Dedifferentiated amniotic fluid mesenchymal stem cell (primary cell): Measurements from ENCODE around the gene TMEM270.
A peak's percentile ranks its signal among the peaks of the same experiment; 100 is the strongest.
"Not testable (repeated sequence)": the region's sequence is repeated elsewhere in the genome, so short reads cannot be mapped to it uniquely, and the experiment has no call there.

Source experiments
- DNase-seq: peaks from one replicate; pipeline ENCODE4 v3.0.0-alpha.2; 2016; ENCODE audit errors: extremely low spot score

TMEM270 gene

DNA sequence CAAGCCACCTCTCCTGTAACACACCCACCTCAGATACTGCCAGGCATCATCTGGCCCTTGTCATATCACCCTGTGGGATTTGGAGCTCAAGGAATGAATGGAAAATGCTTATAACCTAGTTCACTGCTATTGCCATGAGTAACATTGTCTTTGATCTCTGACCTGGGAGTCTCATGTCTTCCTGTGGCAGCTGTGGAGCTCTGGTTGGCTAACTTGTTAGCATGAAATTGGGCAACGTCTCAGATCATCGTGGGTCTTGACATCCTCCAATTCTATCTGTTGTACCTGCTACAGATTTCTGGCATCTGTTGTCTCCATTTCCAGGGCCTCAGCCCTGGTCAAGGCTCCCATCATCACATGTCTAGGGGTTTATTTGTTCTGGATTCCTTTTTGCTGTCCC lies 2.2 kb upstream of the TMEM270 start:
- DNase-seq = no peak

DNA sequence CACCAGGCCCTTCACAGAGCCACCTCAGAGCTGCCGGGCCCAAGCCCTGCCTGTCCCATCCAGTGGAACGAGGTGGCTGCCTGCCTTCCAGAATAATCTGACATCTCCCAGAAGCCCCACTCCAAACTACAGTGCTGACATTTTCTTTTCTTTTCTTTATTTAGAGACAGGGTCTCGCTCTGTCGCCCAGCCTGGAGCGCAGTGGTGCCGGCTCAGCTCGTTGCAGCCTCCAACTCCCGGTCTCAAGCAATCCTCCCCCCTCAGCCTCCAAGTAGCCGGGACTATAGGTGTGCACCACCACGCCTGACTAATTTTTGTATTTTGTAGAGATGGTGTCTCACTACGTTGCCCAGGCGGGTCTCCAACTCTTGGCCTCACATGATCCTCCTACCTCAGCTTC lies 346 bp downstream of the TMEM270 start:
- DNase-seq = no peak

DNA sequence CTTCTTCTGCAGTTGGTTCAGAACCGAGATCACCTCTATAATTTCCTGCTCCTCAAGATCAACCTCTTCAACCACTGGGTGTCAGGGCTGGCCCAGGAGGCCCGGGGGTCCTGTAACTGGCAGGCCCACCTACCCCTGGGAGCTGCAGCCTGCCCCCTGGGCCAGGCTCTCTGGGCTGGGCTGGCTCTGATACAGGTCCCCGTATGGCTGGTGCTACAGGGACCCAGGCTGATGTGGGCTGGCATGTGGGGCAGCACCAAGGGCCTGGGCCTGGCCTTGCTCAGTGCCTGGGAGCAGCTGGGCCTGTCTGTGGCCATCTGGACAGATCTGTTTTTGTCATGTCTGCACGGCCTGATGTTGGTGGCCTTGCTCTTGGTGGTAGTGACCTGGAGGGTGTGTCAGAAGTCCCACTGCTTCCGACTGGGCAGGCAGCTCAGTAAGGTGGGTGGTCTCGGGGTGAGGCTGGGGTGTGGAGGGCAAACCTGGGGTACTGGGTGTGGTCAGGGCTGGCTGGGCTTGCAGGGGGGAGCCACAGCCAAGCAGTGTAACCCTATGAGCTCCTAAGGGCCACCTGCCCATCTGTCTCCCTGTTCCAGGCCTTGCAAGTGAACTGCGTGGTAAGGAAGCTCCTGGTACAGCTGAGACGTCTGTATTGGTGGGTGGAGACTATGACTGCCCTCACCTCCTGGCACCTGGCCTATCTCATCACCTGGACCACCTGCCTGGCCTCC lies 4.2 kb downstream of the TMEM270 start:
- no peak for DNase-seq

DNA sequence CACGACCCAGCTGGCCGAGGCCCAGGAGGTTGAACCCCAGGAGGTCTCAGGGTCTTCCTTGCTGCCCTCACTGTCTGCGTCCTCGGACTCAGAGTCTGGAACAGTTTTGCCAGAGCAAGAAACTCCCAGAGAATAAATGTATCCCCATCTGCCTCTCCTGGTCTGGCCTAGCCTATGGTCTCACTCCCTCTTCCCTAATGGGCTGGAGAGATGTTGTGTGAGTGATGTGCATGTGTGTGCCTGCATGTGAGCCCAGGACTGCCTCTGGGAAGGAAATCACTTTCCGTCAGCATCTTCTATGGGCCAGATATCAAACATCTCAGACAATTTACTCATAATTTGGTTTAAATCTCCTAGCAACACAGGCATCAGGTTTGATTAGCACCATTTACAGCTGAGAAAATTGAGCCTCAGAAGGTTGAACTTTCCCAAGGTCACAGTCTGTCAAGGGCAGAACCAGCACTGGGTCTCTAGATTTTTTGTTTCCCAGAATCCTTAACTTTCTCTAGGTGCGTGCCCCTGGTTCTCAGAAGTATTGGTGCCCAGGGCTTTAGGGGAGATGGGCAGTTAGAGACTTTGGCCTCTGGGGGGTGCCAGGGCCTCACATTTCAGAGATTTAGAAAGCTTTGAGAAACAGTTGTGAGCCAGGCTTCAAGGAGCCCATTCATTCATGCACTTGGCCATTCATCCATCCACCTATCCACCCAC lies 4.9 kb downstream of the TMEM270 start:
- DNase-seq = peak; percentile 75

DNA sequence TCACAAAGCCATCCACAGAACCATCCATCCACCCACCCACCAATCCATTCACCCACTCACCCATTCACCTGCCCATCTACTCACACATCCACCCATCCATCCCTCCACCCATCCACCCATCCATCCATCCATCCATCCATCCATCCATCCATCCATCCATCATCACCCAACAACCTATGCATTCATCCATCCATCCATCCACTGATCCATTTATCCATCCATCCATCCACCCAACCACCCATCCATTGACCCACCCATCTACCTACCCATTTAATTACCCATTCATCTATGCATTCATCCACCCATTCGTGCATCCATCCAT lies 5.4 kb downstream of the TMEM270 start:
- no peak for DNase-seq

DNA sequence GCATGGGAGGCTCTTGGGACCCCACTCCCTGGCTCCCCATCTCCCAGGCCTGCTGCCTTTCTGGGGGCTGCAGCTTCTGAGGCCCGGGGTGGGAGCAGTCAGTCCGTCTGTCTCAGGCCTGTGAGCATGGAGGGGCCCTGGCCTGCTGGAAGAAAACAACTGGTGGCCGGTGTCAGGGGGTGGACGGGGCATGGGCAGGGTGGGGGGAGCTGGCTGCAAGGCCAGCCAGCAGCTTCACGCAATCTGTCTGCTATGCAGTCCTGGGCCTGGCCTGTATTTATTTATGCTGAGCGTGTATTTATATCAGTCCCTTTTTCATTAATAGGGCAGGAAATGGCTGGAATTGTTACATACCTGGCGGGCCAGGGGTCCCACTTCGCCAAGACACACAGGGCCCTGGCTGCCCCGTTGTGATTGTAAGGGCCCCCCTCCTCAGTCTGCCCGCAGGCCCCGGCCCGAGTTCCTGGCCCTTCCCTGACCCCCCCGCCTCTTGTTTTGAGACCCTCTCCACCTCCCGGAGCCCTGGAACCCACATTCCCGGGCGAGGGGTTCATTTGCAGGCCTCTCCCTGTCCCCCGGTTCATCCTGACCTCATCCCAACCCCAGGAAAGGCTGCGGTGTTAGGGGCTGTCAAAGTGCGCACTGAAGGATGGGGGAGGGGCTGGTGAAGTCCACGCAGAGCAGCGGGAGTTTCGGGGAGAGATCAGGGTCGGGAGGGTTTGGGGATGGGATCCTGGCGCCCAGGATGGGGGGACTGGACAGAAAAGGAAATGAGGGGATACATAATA lies 8.2 kb downstream of the TMEM270 start:
- no peak for DNase-seq

DNA sequence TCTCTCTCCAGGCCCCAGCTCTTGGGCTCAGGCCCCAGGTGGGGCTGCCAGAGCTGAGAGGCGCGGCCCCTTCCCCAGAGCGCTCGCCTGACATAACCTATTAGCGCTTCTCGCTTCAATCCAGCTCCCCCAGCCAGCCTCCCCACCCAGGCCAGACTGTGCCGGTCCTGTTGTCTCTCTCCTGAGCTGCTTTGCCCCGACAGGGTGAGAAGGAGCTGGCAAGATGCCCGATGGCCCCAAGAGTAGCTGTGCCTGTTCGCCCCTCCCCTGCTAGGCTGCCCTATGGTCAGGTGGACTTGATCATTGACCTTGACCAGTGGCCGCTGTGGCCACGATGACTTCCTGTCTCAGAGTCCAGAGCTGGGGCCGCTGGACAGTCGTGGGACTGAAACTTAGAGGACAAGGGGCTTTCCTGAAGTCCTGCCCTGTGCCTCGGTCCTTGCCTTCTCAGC lies 9.1 kb downstream of the TMEM270 start:
- no peak for DNase-seq

DNA sequence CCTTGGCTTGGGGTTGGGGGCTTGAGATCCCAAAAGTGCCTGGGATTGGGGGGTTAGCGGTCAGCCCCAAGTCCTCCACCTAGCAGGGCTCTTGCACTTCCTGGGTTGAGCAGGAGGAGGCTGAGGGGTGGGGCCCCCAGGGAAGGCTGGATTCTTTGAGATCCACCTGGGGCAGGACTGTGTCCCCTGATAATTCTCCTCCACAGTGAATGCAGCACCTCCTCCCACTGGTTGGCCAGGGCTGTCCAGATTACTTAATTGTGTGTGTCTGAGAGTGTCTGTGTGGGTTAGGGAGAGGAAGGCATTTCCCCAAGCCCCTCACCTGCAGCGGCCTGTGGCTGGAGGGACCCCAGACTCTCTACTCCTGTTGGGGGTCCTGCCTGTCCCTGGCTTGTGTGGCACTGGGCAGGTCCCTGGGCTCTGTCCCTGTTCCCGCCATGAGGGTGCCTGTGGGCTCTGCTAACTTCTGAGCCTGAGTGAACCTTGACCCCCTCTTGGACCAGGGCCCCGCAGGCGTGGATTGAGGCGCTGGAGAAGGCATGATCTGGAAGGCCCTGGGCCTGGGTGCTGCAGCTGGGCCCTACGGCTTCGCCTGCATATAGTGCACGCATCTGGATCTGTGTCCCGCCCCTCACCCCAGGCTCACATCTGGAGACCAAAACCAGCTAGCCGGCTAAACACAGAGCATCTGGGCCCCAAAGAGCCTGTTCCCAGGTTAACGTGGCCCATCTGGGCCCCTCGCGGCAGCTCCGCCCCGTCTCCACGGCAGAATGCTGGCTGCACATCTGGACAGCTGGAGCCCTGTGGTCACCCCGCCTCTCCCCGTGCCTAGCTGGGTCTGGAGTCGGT lies 10.4 kb downstream of the TMEM270 start:
- DNase-seq = no peak

DNA sequence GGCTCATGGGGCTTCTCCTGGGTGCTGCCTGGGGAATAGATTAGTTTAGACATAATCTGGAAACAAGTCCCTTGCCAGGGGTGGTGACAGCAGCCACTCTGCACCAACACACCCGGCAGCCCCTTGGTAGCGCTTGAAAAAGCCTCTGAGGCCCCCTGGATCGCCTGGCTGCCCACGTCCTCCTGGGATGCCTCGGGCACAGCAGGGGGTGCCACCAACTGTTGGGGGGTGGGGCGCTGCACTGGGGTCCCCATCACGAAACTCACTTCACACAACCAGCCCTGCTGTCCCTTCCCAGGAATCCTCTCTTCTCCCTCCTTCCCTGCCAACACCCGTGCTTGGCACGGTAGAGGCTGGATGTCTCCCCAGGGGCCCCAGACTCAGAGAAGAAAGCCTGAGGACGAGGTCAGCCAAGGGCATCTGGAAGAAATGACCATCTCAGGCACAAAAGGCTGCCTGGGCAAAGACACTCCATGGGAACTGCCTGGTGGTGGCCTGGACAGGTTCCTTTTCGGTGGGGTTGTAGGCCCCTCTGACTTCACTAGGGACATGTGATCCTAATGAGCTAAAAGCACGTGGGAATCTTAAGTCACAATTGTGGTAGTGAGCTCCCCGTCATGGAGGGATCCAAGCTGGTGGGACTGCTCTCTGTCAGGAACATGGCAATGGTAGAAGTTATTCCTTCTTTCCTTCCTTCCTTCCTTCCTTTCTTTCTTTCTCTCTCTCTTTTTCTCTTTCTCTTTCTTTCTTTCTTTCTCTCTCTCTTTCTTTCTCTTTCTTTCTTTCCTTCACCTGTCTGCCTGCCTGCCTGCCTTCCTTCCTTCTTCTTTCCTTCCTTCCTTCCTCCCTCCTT lies 11.3 kb downstream of the TMEM270 start:
- DNase-seq = no peak

DNA sequence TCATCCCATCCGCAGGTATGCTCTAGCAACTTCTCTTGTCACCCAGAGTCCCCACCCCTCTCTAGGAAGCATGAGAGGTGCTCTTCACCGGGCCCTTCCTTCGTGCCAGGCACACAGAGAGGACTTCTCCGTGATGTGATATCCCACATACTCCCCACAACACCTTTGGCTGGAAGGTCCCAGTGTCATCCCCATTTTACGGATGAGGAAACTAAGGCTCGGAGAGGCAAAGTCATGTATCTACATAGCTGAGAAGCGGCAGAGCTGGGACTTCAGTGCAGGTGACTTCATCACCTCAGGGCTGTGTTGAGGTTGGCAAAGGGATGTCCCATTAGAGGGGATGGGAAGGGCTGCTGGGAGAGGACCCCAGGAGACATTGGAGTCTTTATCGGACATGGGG lies 15.4 kb downstream of the TMEM270 start:
- DNase-seq = no peak

DNA sequence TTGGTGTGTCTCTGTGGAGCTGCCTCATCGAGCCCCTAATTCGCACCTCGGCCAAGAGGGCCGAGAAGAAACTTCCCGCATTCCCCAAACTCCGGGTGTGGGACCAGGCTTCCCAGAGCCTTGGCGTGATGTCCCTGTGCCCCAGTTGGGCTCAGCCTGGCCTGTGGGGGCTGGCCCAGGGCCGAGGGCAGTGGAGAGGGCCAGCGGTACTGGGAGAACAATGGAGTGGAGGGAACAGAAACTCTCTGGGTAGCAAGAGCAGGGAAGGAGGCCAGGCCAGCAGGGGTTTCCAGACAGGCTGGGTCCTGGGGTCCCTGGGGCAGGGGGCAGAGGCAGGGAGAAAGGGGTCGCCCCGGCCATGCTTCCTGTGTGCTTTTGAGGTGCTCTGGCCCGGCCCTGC lies 16.0 kb downstream of the TMEM270 start:
- no peak for DNase-seq

DNA sequence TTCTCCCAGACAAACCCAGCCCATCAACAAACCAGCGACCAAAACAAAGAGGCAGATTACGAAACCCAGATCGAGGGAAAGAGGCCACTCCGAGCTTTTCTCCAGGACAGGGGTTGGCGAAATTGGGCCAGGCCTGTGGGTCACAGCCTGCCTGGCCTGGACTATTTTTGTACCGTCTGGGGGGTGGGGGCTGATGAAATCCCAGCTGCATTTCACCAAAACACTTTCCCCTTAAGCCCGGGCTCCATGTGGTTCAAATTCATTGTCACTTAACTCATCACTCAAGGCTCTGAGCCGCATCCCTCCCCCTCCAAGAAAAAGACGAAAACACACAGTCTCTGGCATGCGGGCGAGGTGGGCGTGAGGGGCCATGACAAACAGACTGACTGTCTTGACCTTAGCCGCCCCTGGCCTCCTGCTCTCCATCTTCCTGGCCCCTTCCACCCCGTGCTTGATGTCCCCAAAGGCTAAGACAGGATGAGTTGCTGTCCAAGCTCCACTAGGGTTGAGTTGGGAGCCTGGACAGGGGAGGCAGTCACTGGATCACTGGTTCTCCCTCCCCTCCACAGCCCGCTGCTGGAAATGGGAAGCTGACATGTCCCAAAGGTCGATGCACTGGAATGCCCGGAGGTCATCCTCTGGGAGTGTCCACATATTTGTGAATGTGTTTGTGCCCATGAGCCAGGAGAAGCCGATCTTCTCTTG lies 19.2 kb downstream of the TMEM270 start:
- no peak for DNase-seq

DNA sequence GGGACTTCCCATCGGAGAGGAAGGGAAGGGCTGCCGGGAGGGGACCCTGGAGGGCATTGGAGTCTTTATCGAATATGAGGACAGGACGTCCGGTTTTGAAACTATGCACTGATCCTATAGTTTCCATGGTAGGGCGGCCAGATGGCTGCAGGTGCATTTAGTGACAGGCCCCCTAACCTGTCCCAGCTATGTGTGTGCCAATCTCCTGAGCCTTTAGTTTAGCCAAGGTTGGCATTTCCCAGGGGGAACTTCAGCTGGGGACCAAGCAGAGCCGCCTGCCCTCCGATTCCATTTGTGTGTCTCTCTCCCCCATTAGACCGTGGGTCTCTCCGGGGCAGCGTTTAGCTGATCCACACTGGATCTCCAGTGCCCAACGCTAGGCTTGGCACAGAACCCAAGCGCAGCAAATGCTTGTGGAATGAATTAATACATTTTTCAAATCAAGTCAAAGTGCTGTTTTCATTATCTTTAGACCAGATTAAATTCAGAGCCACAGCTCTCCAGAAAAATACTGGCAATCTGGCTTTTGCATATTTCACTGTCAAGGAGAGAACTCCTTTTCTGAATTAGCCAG lies 19.9 kb downstream of the TMEM270 start:
- no peak for DNase-seq

DNA sequence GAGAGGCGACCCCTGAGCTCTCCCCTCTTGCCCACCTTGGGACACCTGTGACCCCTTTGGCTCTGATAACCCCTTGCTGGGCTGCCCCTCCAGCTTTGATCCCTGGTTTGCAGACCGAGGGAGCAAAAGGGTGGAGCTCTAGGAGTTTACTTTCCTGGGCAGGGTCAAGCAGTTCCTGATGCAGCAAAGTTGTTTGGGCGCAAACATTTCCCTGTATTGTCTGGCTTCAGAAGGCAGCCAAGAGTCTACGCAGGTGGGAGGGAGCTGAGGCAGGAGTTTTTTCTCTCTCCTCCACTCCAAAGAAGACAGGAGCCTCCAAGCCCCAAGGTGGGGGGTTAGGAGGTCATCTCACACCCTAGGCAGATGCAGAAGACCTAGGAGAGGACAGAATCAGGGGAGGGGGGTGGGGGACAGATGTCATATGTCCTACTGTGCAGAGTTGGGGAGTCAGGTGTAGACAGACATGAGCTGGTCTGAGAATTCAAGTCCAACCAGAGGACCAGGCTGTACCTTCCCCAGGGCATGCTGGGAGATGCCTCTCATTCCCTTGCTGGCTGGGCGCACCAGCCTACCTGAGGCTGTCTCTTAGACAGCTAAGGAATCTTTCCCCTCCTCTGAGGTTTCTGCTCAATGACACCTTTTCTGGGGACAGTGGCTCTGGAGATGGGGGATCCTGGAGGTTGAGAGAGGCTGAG lies 20.5 kb downstream of the TMEM270 start:
- no peak for DNase-seq

DNA sequence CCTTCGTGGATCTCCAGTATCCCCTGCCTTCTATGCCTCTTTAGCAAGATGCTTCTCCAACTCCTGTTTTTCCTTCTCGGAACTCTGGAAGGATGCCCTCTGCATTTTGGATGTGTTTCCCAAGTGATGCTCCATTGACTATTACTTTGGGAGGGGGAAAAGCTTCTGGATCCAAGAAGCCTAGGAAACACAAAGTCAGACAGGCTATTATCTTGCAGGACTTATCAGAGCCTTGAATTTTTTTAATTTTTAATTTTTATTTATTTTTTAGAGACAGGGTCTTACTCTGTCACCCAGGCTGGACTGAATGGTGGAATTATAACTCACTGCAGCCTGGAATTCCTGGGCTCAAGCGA lies 21.1 kb downstream of the TMEM270 start:
- DNase-seq = no peak

DNA sequence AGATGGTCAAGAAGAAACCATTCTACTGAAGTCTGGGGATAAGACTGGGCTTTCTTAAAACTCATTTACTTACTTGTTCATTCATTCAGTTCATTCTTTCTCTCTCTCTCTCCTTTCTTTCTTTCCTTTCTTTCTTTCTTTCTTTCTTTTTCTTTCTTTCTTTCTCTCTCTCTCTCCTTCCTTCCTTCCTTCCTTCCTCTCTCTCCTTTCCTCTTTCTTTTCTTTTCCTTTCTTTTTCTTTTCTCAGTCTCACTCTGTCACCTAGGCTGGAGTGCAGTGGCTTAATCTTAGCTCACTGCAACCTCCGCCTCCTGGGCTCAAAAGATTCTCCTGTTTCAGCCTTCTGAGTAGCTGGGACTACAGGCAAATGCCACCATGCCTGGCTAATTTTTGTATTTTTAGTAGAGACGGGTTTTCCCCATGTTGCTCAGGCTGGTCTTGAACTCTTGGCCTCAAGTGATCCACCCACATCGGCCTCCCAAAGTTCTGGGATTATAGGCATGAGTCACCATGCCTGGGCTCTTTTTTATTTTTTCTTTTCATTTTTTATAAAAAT lies 24.0 kb downstream of the TMEM270 start:
- DNase-seq = not testable (repeated sequence)

DNA sequence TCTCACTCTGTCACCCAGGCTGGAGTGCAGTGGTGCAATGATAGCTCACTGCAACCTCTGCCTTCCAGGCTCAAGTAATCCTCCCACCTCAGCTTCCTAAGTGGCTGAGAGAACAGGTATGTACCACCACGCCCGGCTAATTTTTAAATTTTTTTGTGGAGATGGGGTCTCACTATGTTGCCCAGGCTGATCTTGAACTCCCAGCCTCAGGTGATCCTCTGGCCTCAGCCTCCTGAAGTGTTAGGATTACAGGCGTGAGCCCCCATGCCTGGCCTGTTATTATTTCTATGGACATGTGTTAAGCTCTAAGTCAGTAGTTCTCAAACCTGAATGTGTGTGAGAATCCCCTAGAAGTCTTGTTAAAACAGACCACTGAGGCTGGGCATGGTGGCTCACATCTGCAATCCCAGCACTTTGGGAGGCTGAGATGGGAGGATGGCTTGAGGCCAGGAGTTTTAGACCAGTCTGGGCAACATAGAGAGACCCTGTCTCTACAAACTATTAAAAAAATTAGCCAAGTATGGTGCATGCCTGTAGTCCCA lies 24.5 kb downstream of the TMEM270 start:
- DNase-seq = no peak

DNA sequence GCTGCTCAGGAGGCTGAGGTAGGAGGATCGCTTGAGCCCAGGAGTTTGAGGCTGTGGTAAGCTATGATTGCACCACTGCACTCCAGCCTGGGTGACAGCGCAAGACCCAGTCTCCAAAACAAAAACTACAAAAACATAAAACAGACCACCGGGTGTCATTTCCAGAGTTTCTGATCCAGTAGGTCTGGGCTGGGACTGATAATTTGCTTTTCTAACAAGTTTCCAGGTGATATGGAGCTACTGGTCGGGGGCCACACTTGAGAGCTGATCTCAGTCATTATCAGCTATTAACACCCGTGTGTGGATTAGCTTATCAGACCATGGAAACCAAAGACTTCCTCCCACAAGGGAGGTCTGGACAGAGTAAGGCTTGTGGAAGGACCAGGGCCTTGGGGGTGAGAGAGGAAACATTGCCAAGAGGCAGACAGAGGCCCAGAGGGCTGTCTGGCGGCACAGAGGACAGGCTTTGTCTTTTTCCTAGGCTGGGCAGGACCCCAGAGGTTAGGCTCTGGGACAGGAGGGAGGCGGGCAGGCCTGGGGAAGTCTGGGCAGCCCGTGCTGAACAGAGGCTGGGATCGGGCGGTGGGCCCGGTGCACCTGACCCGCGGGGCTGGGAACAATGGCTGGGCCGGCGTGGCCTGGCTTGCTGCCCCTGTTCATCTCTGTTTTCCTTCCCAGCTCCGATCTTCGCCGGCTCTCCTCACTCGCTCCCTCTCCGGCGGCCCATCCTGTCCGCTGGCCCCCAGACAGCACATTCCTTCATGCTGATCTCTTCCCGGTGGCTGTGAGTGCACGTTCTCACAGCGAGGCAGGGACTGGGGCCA lies 25.2 kb downstream of the TMEM270 start:
- DNase-seq = no peak
